ENCODE data around the gene NOP58. TPM values are rescaled to one million over a fixed set of nuclear protein-coding genes. Genes with fewer than 3 reads are reported as not detected.

NOP58 gene
- total and polyA plus RNA-seq, 11 donors: 12.9 to 32.6 (median 21.7) TPM

DNA sequence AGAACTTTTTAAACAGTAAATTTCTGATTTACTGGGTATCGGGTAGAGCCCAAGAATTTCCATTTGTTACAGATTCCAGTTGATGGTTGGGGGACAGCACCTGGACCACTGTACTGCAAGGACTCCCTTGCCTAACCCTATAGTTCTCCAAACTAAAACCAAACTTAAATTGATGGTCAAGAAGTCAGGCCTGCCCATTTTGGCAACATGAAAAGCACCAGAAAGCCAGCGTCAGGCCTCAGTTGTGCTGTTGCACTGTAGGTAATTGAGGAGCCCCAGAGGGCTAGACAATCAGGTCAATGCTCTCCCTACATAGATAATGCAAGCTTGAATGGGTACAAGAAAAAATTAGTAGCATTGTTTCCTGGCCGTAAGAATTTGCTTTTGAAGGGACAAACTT, 40.5 kb downstream of the NOP58 start:
- Histone ChIP-seq H3K4me1 (no peaks in the 10 kb centered on the region), H3K4me3 (no peak overlapping the region), H3K36me3 (peaks cover 4 to 87% (median 62%) of the 10 kb centered on the region in 9 donors), H3K27me3 (no peaks in the 10 kb centered on the region), H3K9me3 (no peaks in the 10 kb centered on the region), H3K27ac (no peak overlapping the region)
- intact Hi-C loops (cut with DNase I): no loop called here
- no peak for DNase-seq
- no peak for ATAC-seq
- TF ChIP-seq, protein P1, sequence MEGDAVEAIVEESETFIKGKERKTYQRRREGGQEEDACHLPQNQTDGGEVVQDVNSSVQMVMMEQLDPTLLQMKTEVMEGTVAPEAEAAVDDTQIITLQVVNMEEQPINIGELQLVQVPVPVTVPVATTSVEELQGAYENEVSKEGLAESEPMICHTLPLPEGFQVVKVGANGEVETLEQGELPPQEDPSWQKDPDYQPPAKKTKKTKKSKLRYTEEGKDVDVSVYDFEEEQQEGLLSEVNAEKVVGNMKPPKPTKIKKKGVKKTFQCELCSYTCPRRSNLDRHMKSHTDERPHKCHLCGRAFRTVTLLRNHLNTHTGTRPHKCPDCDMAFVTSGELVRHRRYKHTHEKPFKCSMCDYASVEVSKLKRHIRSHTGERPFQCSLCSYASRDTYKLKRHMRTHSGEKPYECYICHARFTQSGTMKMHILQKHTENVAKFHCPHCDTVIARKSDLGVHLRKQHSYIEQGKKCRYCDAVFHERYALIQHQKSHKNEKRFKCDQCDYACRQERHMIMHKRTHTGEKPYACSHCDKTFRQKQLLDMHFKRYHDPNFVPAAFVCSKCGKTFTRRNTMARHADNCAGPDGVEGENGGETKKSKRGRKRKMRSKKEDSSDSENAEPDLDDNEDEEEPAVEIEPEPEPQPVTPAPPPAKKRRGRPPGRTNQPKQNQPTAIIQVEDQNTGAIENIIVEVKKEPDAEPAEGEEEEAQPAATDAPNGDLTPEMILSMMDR (IDR thresholded peaks at IDR 0.05): no peak
- no peak for TF ChIP-seq POLR2A (IDR thresholded peaks at IDR 0.05)
- WGBS, 4 donors: 92 to 95% (median 94%) methylated on average over 3 of the region's 3 CpGs

DNA sequence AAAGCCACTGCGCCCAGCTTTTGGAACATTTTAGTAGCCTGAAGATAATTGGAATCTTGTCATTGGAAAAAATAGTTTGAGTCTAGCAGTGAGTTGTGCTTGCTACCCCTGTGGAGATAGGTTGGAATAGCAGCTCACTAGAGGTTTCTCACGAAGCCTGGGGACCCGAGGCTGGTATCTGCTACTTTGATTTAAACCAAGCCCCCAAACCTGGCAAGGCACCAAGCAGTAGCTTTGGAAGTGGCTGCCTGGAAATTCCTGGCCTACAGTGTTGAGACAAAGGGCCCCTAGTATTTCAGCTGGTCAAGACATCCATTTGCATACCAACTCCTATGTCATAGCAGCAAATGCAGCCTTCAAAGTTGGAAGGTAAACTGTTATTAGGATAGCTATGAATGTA, 42.1 kb downstream of the NOP58 start:
- H3K9me3 ChIP-seq: no peaks in the 10 kb centered on the region
- H3K4me3 ChIP-seq: no peak overlapping the region
- intact Hi-C loops (cut with DNase I): no loop called here
- H3K27me3 ChIP-seq: no peaks in the 10 kb centered on the region
- DNase-seq (no peak), ATAC-seq (no peak)
- no peaks in the 10 kb centered on the region for H3K4me1 ChIP-seq
- TF ChIP-seq POLR2A (IDR thresholded peaks at IDR 0.05): no peak
- TF ChIP-seq, protein P1 (IDR thresholded peaks at IDR 0.05): no peak
- 49 to 89% (median 68%) methylated on average over 1 to 3 of the region's 3 CpGs for WGBS, 4 donors
- peaks cover 0 to 87% (median 48%) of the 10 kb centered on the region in 9 donors for H3K36me3 ChIP-seq
- H3K27ac ChIP-seq: no peak overlapping the region

- H3K36me3 ChIP-seq: peaks cover 0 to 45% (median 9%) of the 10 kb centered on the region in 9 donors
- no peak for TF ChIP-seq POLR2A (IDR thresholded peaks at IDR 0.05)
- TF ChIP-seq, protein P1 (IDR thresholded peaks at IDR 0.05): no peak
- H3K4me3 ChIP-seq: no peak overlapping the region
- no peaks in the 10 kb centered on the region for H3K9me3 ChIP-seq
- no peaks in the 10 kb centered on the region for H3K27me3 ChIP-seq
- H3K4me1 ChIP-seq: peaks cover 0 to 8% (median 7%) of the 10 kb centered on the region in 12 donors
- no peak for DNase-seq
- H3K27ac ChIP-seq: no peak overlapping the region
- ATAC-seq: no peak
- intact Hi-C loops (cut with DNase I): loop anchor here in 1 of 10 donors (10.0 kb wide), 1 partner anchor 63 kb away; the partner anchor contains the start of gene BMPR2
- WGBS, 4 donors: 86 to 89% (median 88%) methylated on average over 4 of the region's 4 CpGs
Measured at GRCh38 chr2:202311823-202312388, 46.3 kb downstream of the NOP58 start.

- no peak overlapping the region for H3K4me3 ChIP-seq
- peaks cover 0 to 26% (median 3%) of the 10 kb centered on the region in 9 donors for H3K36me3 ChIP-seq
- intact Hi-C loops (cut with DNase I): loop anchor here in 1 of 10 donors (10.0 kb wide), 1 partner anchor 61 kb away; the partner anchor contains the start of gene BMPR2
- no peaks in the 10 kb centered on the region for H3K27me3 ChIP-seq
- DNase-seq: no peak
- H3K9me3 ChIP-seq: no peaks in the 10 kb centered on the region
- TF ChIP-seq, protein P1 (IDR thresholded peaks at IDR 0.05): no peak
- TF ChIP-seq POLR2A (IDR thresholded peaks at IDR 0.05): no peak
- ATAC-seq: no peak
- H3K27ac ChIP-seq: no peak overlapping the region
- H3K4me1 ChIP-seq: peaks cover 0 to 24% (median 17%) of the 10 kb centered on the region in 12 donors
- 90 to 98% (median 95%) methylated on average over 2 of the region's 2 CpGs for WGBS, 4 donors
Measured at GRCh38 chr2:202314116-202314515, 48.6 kb downstream of the NOP58 start.
